ENCODE data around the gene KLLN. TPM values are rescaled to one million over a fixed set of nuclear protein-coding genes. Genes with fewer than 3 reads are reported as not detected.

The KLLN gene
- total RNA-seq, 1 experiment from 2014 or later: 0.57 TPM

DNA sequence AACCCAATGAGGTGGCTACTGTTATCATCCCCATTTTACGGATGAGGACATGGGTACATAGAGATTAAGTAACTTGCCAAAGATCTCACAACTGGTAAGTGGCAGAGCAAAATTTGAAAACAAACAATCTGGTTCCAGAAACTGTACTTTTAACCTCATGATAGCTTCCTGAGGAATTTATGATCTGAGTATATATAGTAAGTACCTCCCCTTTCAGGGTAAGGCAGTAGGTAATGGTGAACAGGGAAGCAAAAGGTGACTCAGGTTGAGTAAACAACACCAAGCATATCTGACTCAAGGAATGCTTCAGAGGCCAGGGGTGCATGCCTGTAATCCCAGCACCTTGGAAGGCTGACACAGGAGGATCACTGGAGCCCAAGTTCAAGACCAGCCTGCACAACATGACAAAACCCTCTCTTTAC lies 21.1 kb downstream of the KLLN start:
- Histone ChIP-seq H3K4me3 (no peak overlapping the region), H3K79me2 (ENCODE audit: low read depth) (no peaks in the 10 kb centered on the region), H3K4me1 (replicated peaks; ENCODE audit: insufficient read depth) (peaks cover 31% of the 10 kb centered on the region), H3K27ac (peak overlapping the region; percentile 61; the same call in 1 of the 2 replicates), H3K4me2 (peak overlapping the region; percentile 23; the same call in 1 of the 2 replicates), H3K27me3 (ENCODE audit: insufficient read depth, low read depth) (no peaks in the 10 kb centered on the region), H3F3A (ENCODE audit: insufficient read depth, low read depth) (peaks cover 5% of the 10 kb centered on the region; the same call in 1 of the 2 replicates), H3K9me3 (ENCODE audit: insufficient read depth, low read depth) (no peaks in the 10 kb centered on the region), H2AFZ (no peak overlapping the region), H3K36me3 (ENCODE audit: low read depth) (no peaks in the 10 kb centered on the region), H4K20me1 (ENCODE audit: insufficient read depth) (no peaks in the 10 kb centered on the region), H3K9me2 (ENCODE audit: insufficient read depth) (no peaks in the 10 kb centered on the region)
- peak; percentile 50 to 94 for DNase-seq
- no peak for TF ChIP-seq EZH2 (IDR thresholded peaks at IDR 0.05; ENCODE audit: low read depth)
- TF ChIP-seq, protein P1, sequence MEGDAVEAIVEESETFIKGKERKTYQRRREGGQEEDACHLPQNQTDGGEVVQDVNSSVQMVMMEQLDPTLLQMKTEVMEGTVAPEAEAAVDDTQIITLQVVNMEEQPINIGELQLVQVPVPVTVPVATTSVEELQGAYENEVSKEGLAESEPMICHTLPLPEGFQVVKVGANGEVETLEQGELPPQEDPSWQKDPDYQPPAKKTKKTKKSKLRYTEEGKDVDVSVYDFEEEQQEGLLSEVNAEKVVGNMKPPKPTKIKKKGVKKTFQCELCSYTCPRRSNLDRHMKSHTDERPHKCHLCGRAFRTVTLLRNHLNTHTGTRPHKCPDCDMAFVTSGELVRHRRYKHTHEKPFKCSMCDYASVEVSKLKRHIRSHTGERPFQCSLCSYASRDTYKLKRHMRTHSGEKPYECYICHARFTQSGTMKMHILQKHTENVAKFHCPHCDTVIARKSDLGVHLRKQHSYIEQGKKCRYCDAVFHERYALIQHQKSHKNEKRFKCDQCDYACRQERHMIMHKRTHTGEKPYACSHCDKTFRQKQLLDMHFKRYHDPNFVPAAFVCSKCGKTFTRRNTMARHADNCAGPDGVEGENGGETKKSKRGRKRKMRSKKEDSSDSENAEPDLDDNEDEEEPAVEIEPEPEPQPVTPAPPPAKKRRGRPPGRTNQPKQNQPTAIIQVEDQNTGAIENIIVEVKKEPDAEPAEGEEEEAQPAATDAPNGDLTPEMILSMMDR (conservative IDR thresholded peaks at IDR 0.05): no peak
- BruUV-seq (replicated peaks): no TSS peak
- ChIA-PET POLR2A (ENCODE audit: unreplicated experiment) (no interaction called here), CTCF (interaction anchor here (0.7 kb wide), 1 partner anchor 711 kb away, joined by 3 read pairs; no protein-coding TSS in a partner anchor)
- intact Hi-C loops (cut with micrococcal nuclease; ENCODE audit: unreplicated experiment): no loop called here

DNA sequence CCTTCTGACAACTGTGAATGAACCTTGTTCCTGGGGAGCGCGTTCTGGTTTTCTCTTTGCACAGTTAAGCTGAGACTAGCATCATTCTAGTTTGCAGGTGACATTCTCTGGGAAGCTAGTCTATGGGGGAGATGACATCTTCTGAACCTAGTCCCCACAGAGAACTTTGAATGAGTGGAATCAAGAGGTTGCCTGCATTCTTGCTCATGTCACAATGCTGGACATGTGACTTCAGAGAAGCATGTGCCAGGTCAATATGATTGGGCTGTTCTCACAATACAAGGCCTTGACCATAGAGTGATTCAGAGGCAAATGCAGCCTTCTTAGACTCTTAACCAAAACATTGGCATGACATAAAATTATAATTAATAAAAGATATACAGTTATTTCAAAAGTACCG lies 22.1 kb downstream of the KLLN start:
- no peak overlapping the region for H3K4me2 ChIP-seq
- no peak for DNase-seq

DNA sequence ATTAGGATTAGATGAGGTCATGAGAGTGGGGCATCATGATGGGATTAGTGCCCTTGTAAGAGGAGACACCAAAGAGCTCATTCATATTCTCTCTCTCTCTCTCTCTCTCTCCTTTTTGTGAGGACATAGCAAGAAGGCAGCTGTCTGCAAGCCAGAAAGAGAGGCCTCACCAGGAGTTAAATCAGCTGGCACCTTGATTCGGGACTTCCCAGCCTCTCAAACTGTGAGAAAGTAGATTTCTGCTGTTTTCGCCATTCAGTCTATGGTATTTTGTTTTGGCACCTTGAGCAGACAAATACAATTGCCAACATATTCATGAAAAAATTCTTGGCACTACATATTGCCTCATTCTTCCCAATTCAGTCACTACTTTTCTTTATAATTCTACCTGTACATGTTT lies 24.7 kb downstream of the KLLN start:
- Histone ChIP-seq H3K4me1 (replicated peaks; ENCODE audit: insufficient read depth) (peaks cover 13% of the 10 kb centered on the region), H3K9me2 (ENCODE audit: insufficient read depth) (no peaks in the 10 kb centered on the region), H2AFZ (no peak overlapping the region), H3K27ac (no peak overlapping the region), H3K4me3 (no peak overlapping the region), H3K9me3 (ENCODE audit: insufficient read depth, low read depth) (no peaks in the 10 kb centered on the region; the same call in 1 of the 2 replicates), H3K36me3 (ENCODE audit: low read depth) (no peaks in the 10 kb centered on the region), H3K27me3 (ENCODE audit: insufficient read depth, low read depth) (no peaks in the 10 kb centered on the region), H3K79me2 (ENCODE audit: low read depth) (no peaks in the 10 kb centered on the region), H3K4me2 (no peak overlapping the region), H3F3A (ENCODE audit: insufficient read depth, low read depth) (no peaks in the 10 kb centered on the region), H4K20me1 (ENCODE audit: insufficient read depth) (no peaks in the 10 kb centered on the region)
- no peak for DNase-seq
- POLR2A ChIA-PET (ENCODE audit: unreplicated experiment): no interaction called here
- CTCF ChIA-PET: no interaction called here
- TF ChIP-seq, protein P1 (conservative IDR thresholded peaks at IDR 0.05): no peak
- no peak for TF ChIP-seq EZH2 (IDR thresholded peaks at IDR 0.05; ENCODE audit: low read depth)
- BruUV-seq (replicated peaks): no TSS peak
- intact Hi-C loops (cut with micrococcal nuclease; ENCODE audit: unreplicated experiment): no loop called here

More for the DNA sequence above, 22.1 kb downstream of the KLLN start:
- no TSS peak for BruUV-seq (replicated peaks)
- ChIA-PET CTCF (interaction anchor here (0.6 kb wide), 1 partner anchor 1100 kb away, joined by 3 read pairs; no protein-coding TSS in a partner anchor), POLR2A (ENCODE audit: unreplicated experiment) (interaction anchor here (0.6 kb wide), 1 partner anchor 339 kb away, joined by 3 read pairs; no protein-coding TSS in a partner anchor)
- Histone ChIP-seq H3F3A (ENCODE audit: insufficient read depth, low read depth) (peaks cover 5% of the 10 kb centered on the region; the same call in 1 of the 2 replicates), H4K20me1 (ENCODE audit: insufficient read depth) (no peaks in the 10 kb centered on the region), H3K9me2 (ENCODE audit: insufficient read depth) (no peaks in the 10 kb centered on the region), H3K4me3 (no peak overlapping the region), H3K27me3 (ENCODE audit: insufficient read depth, low read depth) (no peaks in the 10 kb centered on the region), H3K9me3 (ENCODE audit: insufficient read depth, low read depth) (no peaks in the 10 kb centered on the region; the same call in 1 of the 2 replicates), H3K79me2 (ENCODE audit: low read depth) (no peaks in the 10 kb centered on the region), H2AFZ (no peak overlapping the region), H3K27ac (no peak overlapping the region), H3K36me3 (ENCODE audit: low read depth) (no peaks in the 10 kb centered on the region), H3K4me1 (replicated peaks; ENCODE audit: insufficient read depth) (peaks cover 30% of the 10 kb centered on the region)
- TF ChIP-seq, protein P1 (conservative IDR thresholded peaks at IDR 0.05): no peak
- no peak for TF ChIP-seq EZH2 (IDR thresholded peaks at IDR 0.05; ENCODE audit: low read depth)
- intact Hi-C loops (cut with micrococcal nuclease; ENCODE audit: unreplicated experiment): no loop called here
